ENCODE measurements around the gene WT1. TPM values are rescaled to one million over a fixed set of nuclear protein-coding genes. Genes with fewer than 3 reads are reported as not detected.
A peak's percentile ranks its signal among the peaks of the same experiment; 100 is the strongest.

Gene WT1
- total RNA-seq, 1 donor from 2014 or later: not detected

GRCh38 chr11:32435152-32435480 lies 223 bp downstream of the WT1 start:
- Mint-ChIP-seq H3K36me3 (no peaks in the 10 kb centered on the region), H3K9me3 (peaks cover 2% of the 10 kb centered on the region), H3K27ac (no peak overlapping the region), H3K4me3 (no peak overlapping the region), H3K27me3 (ENCODE audit: insufficient read depth, low read depth) (peaks cover 89% of the 10 kb centered on the region), H3K4me1 (peaks cover 34% of the 10 kb centered on the region)
- peak overlapping the region; percentile 72 for H3K4me2 ChIP-seq
- TF ChIP-seq EZH2 (IDR thresholded peaks at IDR 0.05) (peak; percentile 16), EZH2phosphoT487 (IDR thresholded peaks at IDR 0.05) (no peak)
- no peak overlapping the region for H2AFZ ChIP-seq (replicated peaks)
- H3K4me1 ChIP-seq: peaks cover 20% of the 10 kb centered on the region
- H3K4me3 ChIP-seq: peak overlapping the region; percentile 37
- H4K20me1 ChIP-seq (ENCODE audit: low read depth): peaks cover 97% of the 10 kb centered on the region
- no peak overlapping the region for H3K9ac ChIP-seq
- no peaks in the 10 kb centered on the region for H3K79me2 ChIP-seq (ENCODE audit: low read depth)
- no peaks in the 10 kb centered on the region for H3K36me3 ChIP-seq
- no peaks in the 10 kb centered on the region for H3K9me3 ChIP-seq (ENCODE audit: low read depth)
- peaks cover 100% of the 10 kb centered on the region for H3K27me3 ChIP-seq
- DNase-seq (ENCODE audit: low spot score): no peak
- no peak overlapping the region for H3K27ac ChIP-seq
- no peaks in the 10 kb centered on the region for H3F3A ChIP-seq (ENCODE audit: low read depth)

- peak overlapping the region; percentile 37 for H3K4me3 ChIP-seq
- H3K27me3 Mint-ChIP-seq (ENCODE audit: insufficient read depth, low read depth): peaks cover 89% of the 10 kb centered on the region
- H3F3A ChIP-seq (ENCODE audit: low read depth): no peaks in the 10 kb centered on the region
- H3K79me2 ChIP-seq (ENCODE audit: low read depth): no peaks in the 10 kb centered on the region
- DNase-seq (ENCODE audit: low spot score): peak; percentile 69
- H3K36me3 ChIP-seq: no peaks in the 10 kb centered on the region
- H3K4me1 Mint-ChIP-seq: peaks cover 33% of the 10 kb centered on the region
- no peak overlapping the region for H3K27ac ChIP-seq
- H2AFZ ChIP-seq (replicated peaks): no peak overlapping the region
- no peak overlapping the region for H3K9ac ChIP-seq
- peaks cover 97% of the 10 kb centered on the region for H4K20me1 ChIP-seq (ENCODE audit: low read depth)
- H3K27me3 ChIP-seq: peaks cover 100% of the 10 kb centered on the region
- no peaks in the 10 kb centered on the region for H3K36me3 Mint-ChIP-seq
- peak; percentile 94 for TF ChIP-seq EZH2 (IDR thresholded peaks at IDR 0.05)
- TF ChIP-seq EZH2phosphoT487 (IDR thresholded peaks at IDR 0.05): peak; percentile 91
- TF ChIP-seq CTCF (IDR thresholded peaks at IDR 0.05): peak; percentile 36
- H3K4me3 Mint-ChIP-seq: peak overlapping the region; percentile 70
- peaks cover 2% of the 10 kb centered on the region for H3K9me3 Mint-ChIP-seq
- H3K4me2 ChIP-seq: peak overlapping the region; percentile 72
- peaks cover 20% of the 10 kb centered on the region for H3K4me1 ChIP-seq
- H3K27ac Mint-ChIP-seq: no peak overlapping the region
- no peaks in the 10 kb centered on the region for H3K9me3 ChIP-seq (ENCODE audit: low read depth)
Measured at GRCh38 chr11:32434356-32435151, 785 bp downstream of the WT1 start.

- Histone ChIP-seq H3K4me2 (no peak overlapping the region), H3K4me1 (peaks cover 20% of the 10 kb centered on the region), H4K20me1 (ENCODE audit: low read depth) (peaks cover 97% of the 10 kb centered on the region), H3K4me3 (no peak overlapping the region), H3K27ac (no peak overlapping the region), H3K79me2 (ENCODE audit: low read depth) (no peaks in the 10 kb centered on the region), H3K9ac (no peak overlapping the region), H3K9me3 (ENCODE audit: low read depth) (no peaks in the 10 kb centered on the region), H2AFZ (replicated peaks) (no peak overlapping the region), H3F3A (ENCODE audit: low read depth) (no peaks in the 10 kb centered on the region), H3K36me3 (no peaks in the 10 kb centered on the region), H3K27me3 (peaks cover 100% of the 10 kb centered on the region)
- Mint-ChIP-seq H3K27me3 (ENCODE audit: insufficient read depth, low read depth) (peaks cover 89% of the 10 kb centered on the region), H3K27ac (no peak overlapping the region), H3K9me3 (peaks cover 2% of the 10 kb centered on the region), H3K36me3 (no peaks in the 10 kb centered on the region), H3K4me3 (peak overlapping the region; percentile 70), H3K4me1 (peaks cover 31% of the 10 kb centered on the region)
- no peak for DNase-seq (ENCODE audit: low spot score)
- no peak for TF ChIP-seq CTCF (IDR thresholded peaks at IDR 0.05)
- TF ChIP-seq EZH2 (IDR thresholded peaks at IDR 0.05): peak; percentile 19
Measured at GRCh38 chr11:32433914-32434355, 1.4 kb downstream of the WT1 start.
